Gastroesophageal sphincter (tissue), 3 donors: ENCODE data around the gene CNOT3.

Experiments used
- CTCF ChIP-seq, 4 experiments: fragments of 200-600 bp in 2 of 4; fragments of 450-650 bp in 2 of 4; sonication (generic) in 1 of 4; IDR thresholded peaks; one replicate each; pipeline ENCODE4 v1.5.1; 2017 to 2019; ENCODE audit warnings: antibody characterized with exemption in 4 of 4, mild to moderate bottlenecking in 2 of 4, moderate library complexity in 2 of 4
- POLR2A ChIP-seq, 2 donors: fragments of 450-650 bp; IDR thresholded peaks; one replicate each; pipeline ENCODE4 v1.6.1; 2017; ENCODE audit warnings: antibody characterized with exemption in 2 of 2, mild to moderate bottlenecking in 2 of 2, moderate library complexity in 1 of 2
- POLR2AphosphoS5 ChIP-seq: sonication (generic); formaldehyde crosslinking; IDR thresholded peaks from one replicate; pipeline ENCODE4 v1.6.1; 2017; ENCODE audit warnings: antibody characterized with exemption

GRCh38 chr19:54138489-54139256 is 1.1 kb downstream of the CNOT3 start:
- TF ChIP-seq CTCF (IDR thresholded peaks at IDR 0.05) (no peak), POLR2A (IDR thresholded peaks at IDR 0.05) (no peak), POLR2AphosphoS5 (no peak)
